Thyroid gland (tissue), 4 donors: ENCODE results near the gene ZWILCH.

Experiments
- POLR2A ChIP-seq, 2 donors: fragments of 450-650 bp; IDR thresholded peaks; one replicate each; pipeline ENCODE4 v1.6.1; 2017; ENCODE audit warnings: antibody characterized with exemption in 2 of 2, mild to moderate bottlenecking in 2 of 2, moderate library complexity in 1 of 2
- TF ChIP-seq, protein P1 (sequence below), 6 experiments: fragments of 200-600 bp in 3 of 6; fragments of 450-650 bp in 3 of 6; sonication (generic) in 3 of 6; IDR thresholded peaks; one replicate each; pipeline ENCODE4 v1.5.1; 2016 to 2019; ENCODE audit warnings: antibody characterized with exemption in 6 of 6, mild to moderate bottlenecking in 2 of 6, inconsistent platforms in 1 of 6, moderate library complexity in 1 of 6

DNA sequence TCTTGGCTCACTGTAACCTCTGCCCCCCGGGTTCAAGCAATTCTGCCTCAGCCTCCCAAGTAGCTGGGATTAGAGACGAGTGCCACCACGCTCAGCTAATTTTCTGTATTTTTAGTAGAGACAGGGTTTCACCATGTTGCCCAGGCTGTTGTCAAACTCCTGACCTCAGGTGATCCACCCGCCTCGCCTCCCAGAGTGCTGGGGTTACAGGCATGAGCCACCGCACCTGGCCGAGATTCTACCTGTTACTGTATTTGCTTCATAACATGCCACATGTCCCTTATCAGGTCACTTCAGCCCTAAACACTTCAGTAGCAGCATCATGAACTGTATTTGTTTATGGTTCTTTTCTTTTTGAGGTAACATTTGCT is 68.2 kb downstream of the ZWILCH start:
- TF ChIP-seq, protein P1, sequence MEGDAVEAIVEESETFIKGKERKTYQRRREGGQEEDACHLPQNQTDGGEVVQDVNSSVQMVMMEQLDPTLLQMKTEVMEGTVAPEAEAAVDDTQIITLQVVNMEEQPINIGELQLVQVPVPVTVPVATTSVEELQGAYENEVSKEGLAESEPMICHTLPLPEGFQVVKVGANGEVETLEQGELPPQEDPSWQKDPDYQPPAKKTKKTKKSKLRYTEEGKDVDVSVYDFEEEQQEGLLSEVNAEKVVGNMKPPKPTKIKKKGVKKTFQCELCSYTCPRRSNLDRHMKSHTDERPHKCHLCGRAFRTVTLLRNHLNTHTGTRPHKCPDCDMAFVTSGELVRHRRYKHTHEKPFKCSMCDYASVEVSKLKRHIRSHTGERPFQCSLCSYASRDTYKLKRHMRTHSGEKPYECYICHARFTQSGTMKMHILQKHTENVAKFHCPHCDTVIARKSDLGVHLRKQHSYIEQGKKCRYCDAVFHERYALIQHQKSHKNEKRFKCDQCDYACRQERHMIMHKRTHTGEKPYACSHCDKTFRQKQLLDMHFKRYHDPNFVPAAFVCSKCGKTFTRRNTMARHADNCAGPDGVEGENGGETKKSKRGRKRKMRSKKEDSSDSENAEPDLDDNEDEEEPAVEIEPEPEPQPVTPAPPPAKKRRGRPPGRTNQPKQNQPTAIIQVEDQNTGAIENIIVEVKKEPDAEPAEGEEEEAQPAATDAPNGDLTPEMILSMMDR (IDR thresholded peaks at IDR 0.05), result no peak
- TF ChIP-seq POLR2A (IDR thresholded peaks at IDR 0.05), result no peak
